MM.1S (cell line): ENCODE data around the gene TBC1D23.

Experiments
- CTCF ChIP-seq: fragments of 300-600 bp; sonication (generic); IDR thresholded peaks from 2 replicates; pipeline ENCODE4 v1.5.1; 2016; ENCODE audit warnings: antibody characterized with exemption, low read length, mixed read lengths
- EZH2phosphoT487 ChIP-seq: fragments of 300-600 bp; sonication (generic); IDR thresholded peaks from 2 replicates; pipeline ENCODE4 v1.6.1; 2018; ENCODE audit warnings: antibody characterized with exemption, low read length

GRCh38 chr3:100368441-100368840, 107.6 kb downstream of the TBC1D23 start:
- no peak for TF ChIP-seq CTCF
- no peak for TF ChIP-seq EZH2phosphoT487
